BJ (cell line): Measurements from ENCODE around the gene CRTC1. TPM values are rescaled to one million over a fixed set of nuclear protein-coding genes. Genes with fewer than 3 reads are reported as not detected.

Experiments used
- CTCF ChIA-PET: fragments of 350-600 bp; formaldehyde crosslinking; extraction: SDS; loops from one replicate; lab custom pipeline; 2021; ENCODE audit warnings: antibody characterized with exemption, inconsistent platforms; lab: Yijun Ruan, JAX
- POLR2A ChIA-PET: fragments of 300-600 bp; sonication (Branson Sonifier 250); formaldehyde crosslinking; extraction: SDS; loops from one replicate; lab custom pipeline; 2021; ENCODE audit warnings: antibody characterized with exemption; lab: Charles Lee
- DNase-seq: peaks from one replicate; pipeline ENCODE4 v3.0.0-alpha.2; 2011; ENCODE audit warnings: low read depth
- H3K27me3 ChIP-seq: 2 replicates; pipeline ENCODE4 v1.6.0; 2011; ENCODE audit warnings: low read length; ENCODE audit not compliant: control insufficient read depth, insufficient read depth
- H3K36me3 ChIP-seq: 2 replicates; pipeline ENCODE4 v1.5.1; 2011; ENCODE audit warnings: low read length; ENCODE audit not compliant: control insufficient read depth, insufficient read depth
- H3K4me3 ChIP-seq: 2 replicates; pipeline ENCODE4 v1.5.1; 2011; ENCODE audit warnings: low read depth, mild to moderate bottlenecking, control low read depth, low read length
- CTCF ChIP-seq: IDR thresholded peaks from 2 replicates; pipeline ENCODE4 v1.5.1; 2011; ENCODE audit warnings: low read depth, mild to moderate bottlenecking, control low read depth, inconsistent platforms, low read length, moderate library complexity; ENCODE audit not compliant: insufficient read depth
- polyA plus RNA-seq: library from polyadenylated mRNA; depleted of rRNA; stranded (reverse); fragments of >200 nt; gene quantifications from 2 replicates; pipeline ENCODE4 v1.2.3, GENCODE V29; 2011

CRTC1 gene
- polyA plus RNA-seq, 1 experiment = 1.5 TPM

GRCh38 chr19:18778826-18779495 lies 95.5 kb downstream of the CRTC1 start:
- TF ChIP-seq CTCF = no peak
- no peaks in the 10 kb centered on the region for H3K27me3 ChIP-seq
- ChIA-PET CTCF (interaction anchor here (2.5 kb wide), 1 partner anchor 185 kb away, joined by 8 read pairs; no protein-coding TSS in a partner anchor), POLR2A (no interaction called here)
- DNase-seq = no peak
- no peak overlapping the region for H3K4me3 ChIP-seq
- H3K36me3 ChIP-seq = no peaks in the 10 kb centered on the region; the same call in 1 of the 2 replicates

- POLR2A ChIA-PET = no interaction called here
- Histone ChIP-seq H3K36me3 (no peaks in the 10 kb centered on the region; the same call in 1 of the 2 replicates), H3K27me3 (no peaks in the 10 kb centered on the region), H3K4me3 (no peak overlapping the region)
- no peak for DNase-seq
- TF ChIP-seq CTCF = no peak
- CTCF ChIA-PET = no interaction called here
Observed at GRCh38 chr19:18780081-18780480, 96.6 kb downstream of the CRTC1 start.

GRCh38 chr19:18780631-18781030 lies 97.2 kb downstream of the CRTC1 start:
- POLR2A ChIA-PET = no interaction called here
- Histone ChIP-seq H3K4me3 (no peak overlapping the region), H3K36me3 (no peaks in the 10 kb centered on the region; the same call in 1 of the 2 replicates), H3K27me3 (no peaks in the 10 kb centered on the region)
- CTCF ChIA-PET = no interaction called here
- no peak for DNase-seq
- TF ChIP-seq CTCF = 0 out of 2 replicates have a peak, but pooled peaks have one; percentile 11

- CTCF ChIA-PET = no interaction called here
- POLR2A ChIA-PET = no interaction called here
- no peak for TF ChIP-seq CTCF
- no peak overlapping the region for H3K4me3 ChIP-seq
- H3K27me3 ChIP-seq = no peaks in the 10 kb centered on the region
- DNase-seq = no peak
- H3K36me3 ChIP-seq = no peaks in the 10 kb centered on the region; the same call in 1 of the 2 replicates
Observed at GRCh38 chr19:18781047-18781600, 97.6 kb downstream of the CRTC1 start.

- H3K27me3 ChIP-seq = no peaks in the 10 kb centered on the region; the same call in 1 of the 2 replicates
- H3K36me3 ChIP-seq = no peaks in the 10 kb centered on the region; the same call in 1 of the 2 replicates
- no peak for DNase-seq
- no peak overlapping the region for H3K4me3 ChIP-seq
- ChIA-PET POLR2A (no interaction called here), CTCF (no interaction called here)
- TF ChIP-seq CTCF = no peak
Observed at GRCh38 chr19:18781885-18782527, 98.5 kb downstream of the CRTC1 start.
